Measurements from ENCODE around the gene PIGQ. TPM values are rescaled to one million over a fixed set of nuclear protein-coding genes. Genes with fewer than 3 reads are reported as not detected.

Gene PIGQ
- total and polyA plus RNA-seq, 2 of the 13 experiments (the other 11 are each of a cell fraction or from before 2014, with no cell fraction given), result 7.7 to 19.7 TPM

DNA sequence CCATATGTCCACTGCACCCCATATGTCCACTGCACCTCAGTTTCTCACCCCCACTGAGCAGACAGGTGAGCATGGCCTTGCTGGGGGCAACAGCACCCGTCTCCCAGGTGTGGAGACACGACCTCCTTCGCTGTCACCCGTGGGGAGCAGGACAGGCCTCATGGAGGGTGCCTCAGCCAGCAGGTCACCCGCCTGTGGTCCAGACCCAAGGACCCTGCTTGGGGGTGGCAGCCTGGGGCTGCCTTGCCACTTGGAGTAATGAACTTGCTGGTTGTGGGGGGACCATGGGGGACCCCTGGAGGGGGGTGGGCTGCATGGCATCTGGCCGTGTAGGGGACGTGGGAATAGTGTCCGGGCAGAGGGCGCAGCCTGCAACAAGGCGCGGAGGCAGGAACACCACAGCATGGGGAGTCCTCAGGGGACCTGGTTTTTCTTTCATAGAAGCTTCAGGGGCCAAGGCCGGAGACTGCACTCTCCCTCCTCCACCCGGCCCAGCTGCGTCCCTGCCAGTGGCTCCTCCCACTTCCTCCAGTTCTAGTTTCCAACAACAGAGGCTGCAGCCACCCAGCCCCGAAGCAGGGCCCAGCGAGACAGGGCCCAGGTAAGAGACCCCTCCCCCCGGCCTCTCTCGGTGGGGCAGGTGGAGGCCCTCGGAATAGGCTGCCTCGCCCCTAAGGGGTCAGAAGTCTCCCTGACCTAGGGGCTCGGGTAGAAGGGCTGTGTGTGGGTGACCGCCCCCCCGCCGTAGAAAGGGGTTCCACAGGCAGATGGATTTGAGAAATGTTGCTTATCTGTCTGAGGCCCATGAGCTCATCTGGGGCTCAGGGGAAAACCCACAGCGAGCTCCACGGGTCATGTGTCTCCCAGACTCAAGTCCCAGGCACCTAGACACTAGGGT is 3.0 kb upstream of the PIGQ start, which contains the start of gene NHLRC4 (continued):
- TF ChIP-seq ZFX (CRISPR knock-in tag; IDR thresholded peaks at IDR 0.05; ENCODE audit: low read depth) (peak; percentile 48; the same call in 1 of the 2 replicates), ZNF768 (CRISPR knock-in tag; IDR thresholded peaks at IDR 0.05) (peak; percentile 18; the same call in 1 of the 2 replicates), ZNF331 (CRISPR knock-in tag; IDR thresholded peaks at IDR 0.05) (peak; percentile 37), ZNF30 (CRISPR knock-in tag; IDR thresholded peaks at IDR 0.05) (no peak), ZNF282 (IDR thresholded peaks at IDR 0.05; ENCODE audit: partially characterized antibody) (no peak), ZFP36L1 (CRISPR knock-in tag; IDR thresholded peaks at IDR 0.05) (no peak), ZNF142 (CRISPR knock-in tag; IDR thresholded peaks at IDR 0.05) (no peak), TGIF2 (CRISPR knock-in tag; IDR thresholded peaks at IDR 0.05) (no peak), ZNF850 (CRISPR knock-in tag; conservative IDR thresholded peaks at IDR 0.05) (no peak), TBX2 (CRISPR knock-in tag; IDR thresholded peaks at IDR 0.05; ENCODE audit: borderline replicate concordance) (peak; percentile 47; the same call in 1 of the 2 replicates), ZNF296 (CRISPR knock-in tag; conservative IDR thresholded peaks at IDR 0.05) (no peak), ZNF747 (CRISPR knock-in tag; IDR thresholded peaks at IDR 0.05; ENCODE audit: borderline replicate concordance) (peak; percentile 51; the same call in 1 of the 2 replicates), ARID3A (IDR thresholded peaks at IDR 0.05; ENCODE audit: low read depth, low read length) (no peak), ZNF746 (CRISPR knock-in tag; IDR thresholded peaks at IDR 0.05) (no peak), BCL6 (CRISPR knock-in tag; IDR thresholded peaks at IDR 0.05) (peak; percentile 34; the same call in 1 of the 2 replicates), ZNF564 (CRISPR knock-in tag; IDR thresholded peaks at IDR 0.05) (no peak), TEAD2 (CRISPR knock-in tag; IDR thresholded peaks at IDR 0.05) (no peak), ZNF788 (CRISPR knock-in tag; IDR thresholded peaks at IDR 0.05; ENCODE audit: borderline replicate concordance) (0 out of 2 replicates have a peak, but pooled peaks have one; percentile 51), ELF4 (CRISPR knock-in tag; IDR thresholded peaks at IDR 0.05; ENCODE audit: borderline replicate concordance) (no peak), SAP130 (CRISPR knock-in tag; IDR thresholded peaks at IDR 0.05; ENCODE audit: low read depth) (peak; percentile 75)
- TF ChIP-seq, protein P1, sequence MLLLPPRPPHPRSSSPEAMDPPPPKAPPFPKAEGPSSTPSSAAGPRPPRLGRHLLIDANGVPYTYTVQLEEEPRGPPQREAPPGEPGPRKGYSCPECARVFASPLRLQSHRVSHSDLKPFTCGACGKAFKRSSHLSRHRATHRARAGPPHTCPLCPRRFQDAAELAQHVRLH (CRISPR knock-in tag; IDR thresholded peaks at IDR 0.05; ENCODE audit: borderline replicate concordance, low read depth), result 0 out of 2 replicates have a peak, but pooled peaks have one; percentile 35
- TF ChIP-seq, protein P2, sequence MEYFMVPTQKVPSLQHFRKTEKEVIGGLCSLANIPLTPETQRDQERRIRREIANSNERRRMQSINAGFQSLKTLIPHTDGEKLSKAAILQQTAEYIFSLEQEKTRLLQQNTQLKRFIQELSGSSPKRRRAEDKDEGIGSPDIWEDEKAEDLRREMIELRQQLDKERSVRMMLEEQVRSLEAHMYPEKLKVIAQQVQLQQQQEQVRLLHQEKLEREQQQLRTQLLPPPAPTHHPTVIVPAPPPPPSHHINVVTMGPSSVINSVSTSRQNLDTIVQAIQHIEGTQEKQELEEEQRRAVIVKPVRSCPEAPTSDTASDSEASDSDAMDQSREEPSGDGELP (IDR thresholded peaks at IDR 0.05; ENCODE audit: borderline replicate concordance, low read depth), result peak; percentile 86

All from HepG2 (cell line).